GM19240 (cell line): ENCODE measurements around the gene KCNQ2.

ENCODE experiments used
- DNase-seq: peaks from one replicate; pipeline ENCODE4 v3.0.0; 2011; ENCODE audit warnings: low spot score; ENCODE audit not compliant: insufficient read length

The KCNQ2 gene

GRCh38 chr20:63404129-63405085, 68.0 kb downstream of the KCNQ2 start:
- no peak for DNase-seq

- DNase-seq, result no peak
Measured at GRCh38 chr20:63403403-63404105, 68.9 kb downstream of the KCNQ2 start.

- no peak for DNase-seq
Measured at GRCh38 chr20:63402860-63403220, 69.6 kb downstream of the KCNQ2 start.

GRCh38 chr20:63402181-63402859, 70.1 kb downstream of the KCNQ2 start:
- DNase-seq, result no peak

- no peak for DNase-seq
Measured at GRCh38 chr20:63401384-63402110, 70.9 kb downstream of the KCNQ2 start.

GRCh38 chr20:63400486-63401210, 71.8 kb downstream of the KCNQ2 start:
- DNase-seq, result no peak

GRCh38 chr20:63399596-63400375, 72.7 kb downstream of the KCNQ2 start:
- DNase-seq, result no peak

GRCh38 chr20:63398744-63399514, 73.5 kb downstream of the KCNQ2 start:
- DNase-seq, result no peak

- DNase-seq, result no peak
Measured at GRCh38 chr20:63397946-63398450, 74.5 kb downstream of the KCNQ2 start.

- no peak for DNase-seq
Measured at GRCh38 chr20:63397155-63397843, 75.2 kb downstream of the KCNQ2 start.

GRCh38 chr20:63396300-63396699, 76.2 kb downstream of the KCNQ2 start:
- DNase-seq, result no peak

GRCh38 chr20:63395723-63396122, 76.7 kb downstream of the KCNQ2 start:
- no peak for DNase-seq

GRCh38 chr20:63394920-63395455, 77.5 kb downstream of the KCNQ2 start:
- DNase-seq, result no peak

GRCh38 chr20:63394069-63394919, 78.2 kb downstream of the KCNQ2 start:
- DNase-seq, result no peak

- DNase-seq, result no peak
Measured at GRCh38 chr20:63393566-63393965, 78.9 kb downstream of the KCNQ2 start.

GRCh38 chr20:63392465-63393365, 79.7 kb downstream of the KCNQ2 start:
- no peak for DNase-seq
